Measurements from ENCODE around the gene FKBP2.

The FKBP2 gene

GRCh38 chr11:64240435-64241240 is at the start of gene FKBP2:
TSS of gene FKBP2 (plus strand) at chr11:64241095. CDS start at chr11:64242388, 1,293 bp downstream.
- peak; percentile 96 for DNase-seq (ENCODE audit: low spot score)

- no peak for DNase-seq (ENCODE audit: low spot score)
Measured at GRCh38 chr11:64192434-64192833, 48.5 kb upstream of the FKBP2 start.

DNA sequence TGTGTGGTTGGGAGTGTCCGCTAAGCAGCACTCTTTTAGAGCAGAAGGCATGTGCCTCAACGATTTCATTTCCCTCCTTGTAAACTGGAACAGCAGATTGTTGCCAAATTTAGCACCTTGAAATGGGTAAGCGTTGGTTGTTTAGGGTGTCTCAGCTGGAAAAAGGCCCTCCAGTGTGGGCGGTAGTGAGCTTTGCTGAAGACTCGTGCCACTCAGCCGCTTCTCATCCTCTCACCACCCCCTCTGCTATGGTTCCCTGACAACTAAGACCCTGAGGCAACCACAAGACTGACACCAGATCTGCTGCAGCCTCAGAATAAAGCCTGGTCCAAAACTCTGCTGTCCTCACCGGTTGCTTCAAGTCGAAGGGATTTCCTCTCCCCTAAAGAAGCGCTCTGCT is 44.3 kb upstream of the FKBP2 start:
- no peak for DNase-seq (ENCODE audit: low spot score)

DNA sequence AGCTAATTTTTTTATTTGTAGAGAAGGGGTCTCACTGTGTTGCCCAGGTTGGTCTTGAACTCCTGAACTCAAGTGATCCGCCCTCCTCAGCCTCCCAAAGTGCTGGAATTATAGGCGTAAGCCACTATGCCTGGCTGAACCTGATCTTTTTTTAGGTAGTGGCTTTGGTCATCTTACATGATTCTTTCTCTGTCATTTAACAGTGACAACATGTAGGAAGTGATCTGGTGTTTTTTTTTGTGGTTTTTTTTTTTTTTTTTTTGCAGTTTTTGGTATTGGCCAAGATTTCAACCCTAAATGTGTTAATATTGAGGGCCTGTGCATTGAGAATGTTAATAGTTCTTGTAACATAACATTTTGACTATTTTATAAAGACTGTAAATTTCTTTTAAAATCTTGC is 42.4 kb upstream of the FKBP2 start:
- DNase-seq (ENCODE audit: low spot score), result no peak

GRCh38 chr11:64201543-64201942 is 39.4 kb upstream of the FKBP2 start:
- DNase-seq (ENCODE audit: low spot score), result no peak

DNA sequence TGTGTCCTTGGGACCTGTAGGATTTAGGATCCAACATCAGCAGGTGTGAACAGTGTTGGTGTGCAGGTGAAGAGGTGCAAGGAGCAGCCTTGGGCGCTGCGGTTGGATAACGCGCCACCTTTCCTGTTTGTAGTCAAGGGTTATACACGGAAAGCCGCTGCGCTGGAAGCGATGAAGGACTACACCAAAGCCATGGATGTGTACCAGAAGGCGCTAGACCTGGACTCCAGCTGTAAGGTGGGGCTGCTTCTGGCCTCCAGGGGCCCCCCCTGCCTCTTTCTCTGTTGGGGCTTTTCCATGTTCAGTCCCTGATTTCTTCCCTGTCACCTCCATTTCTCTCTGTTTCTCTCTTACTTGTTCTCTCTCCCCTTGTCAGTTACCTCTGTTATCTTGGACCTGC is 37.9 kb upstream of the FKBP2 start:
- no peak for DNase-seq (ENCODE audit: low spot score)

DNA sequence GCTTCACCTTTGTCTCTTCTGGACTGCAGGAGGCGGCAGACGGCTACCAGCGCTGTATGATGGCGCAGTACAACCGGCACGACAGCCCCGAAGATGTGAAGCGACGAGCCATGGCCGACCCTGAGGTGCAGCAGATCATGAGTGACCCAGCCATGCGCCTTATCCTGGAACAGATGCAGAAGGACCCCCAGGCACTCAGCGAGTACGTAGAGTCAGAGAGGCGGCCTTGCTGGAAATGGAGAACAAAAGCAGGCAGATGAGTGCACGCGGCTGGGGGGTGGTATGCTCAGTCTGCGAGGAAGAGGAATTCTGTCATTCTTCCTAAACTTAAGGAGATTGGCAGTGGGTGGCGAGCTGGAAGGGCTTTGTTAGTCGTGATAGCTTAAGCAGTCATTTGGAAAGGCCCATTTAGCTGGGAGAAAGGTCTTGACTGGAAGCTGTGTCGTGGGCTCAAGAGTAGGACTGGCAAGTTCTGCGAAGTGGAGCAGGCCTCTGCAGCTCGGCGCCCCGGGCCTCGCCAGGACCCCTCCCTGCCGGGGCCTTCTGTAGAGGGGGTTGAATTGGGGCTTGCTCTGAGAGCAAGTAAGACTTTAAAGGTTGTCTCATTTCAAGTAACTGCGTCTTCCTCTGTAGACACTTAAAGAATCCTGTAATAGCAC is 37.3 kb upstream of the FKBP2 start:
- no peak for DNase-seq (ENCODE audit: low spot score)

- no peak for DNase-seq (ENCODE audit: low spot score)
Measured at GRCh38 chr11:64204080-64204440, 36.8 kb upstream of the FKBP2 start.

DNA sequence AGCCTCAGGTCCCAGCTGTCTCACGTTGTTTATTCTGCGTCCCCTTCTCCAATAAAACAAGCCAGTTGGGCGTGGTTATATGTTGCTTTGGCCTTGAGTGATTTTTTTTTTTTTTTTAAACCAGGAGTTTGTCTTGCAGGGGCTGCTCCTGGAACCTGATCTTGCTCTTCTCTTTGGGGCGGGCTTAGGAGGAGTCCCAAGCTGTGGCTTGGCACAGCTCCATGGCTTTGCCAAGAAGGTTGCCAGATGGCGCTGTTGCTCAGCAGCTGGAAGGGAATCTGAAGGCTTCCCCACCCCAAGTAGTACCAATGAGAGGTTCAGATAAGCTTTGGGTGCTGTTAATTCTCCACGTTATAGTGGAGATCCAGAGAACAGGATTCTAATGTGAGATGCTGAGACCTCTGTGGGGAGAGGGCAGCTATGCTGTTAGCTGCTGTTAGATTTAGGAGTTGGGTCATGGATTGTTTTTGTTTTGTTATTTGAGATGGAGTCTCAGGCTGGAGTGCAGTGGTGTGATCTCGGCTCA is 36.4 kb upstream of the FKBP2 start:
- DNase-seq (ENCODE audit: low spot score), result peak; percentile 67

DNA sequence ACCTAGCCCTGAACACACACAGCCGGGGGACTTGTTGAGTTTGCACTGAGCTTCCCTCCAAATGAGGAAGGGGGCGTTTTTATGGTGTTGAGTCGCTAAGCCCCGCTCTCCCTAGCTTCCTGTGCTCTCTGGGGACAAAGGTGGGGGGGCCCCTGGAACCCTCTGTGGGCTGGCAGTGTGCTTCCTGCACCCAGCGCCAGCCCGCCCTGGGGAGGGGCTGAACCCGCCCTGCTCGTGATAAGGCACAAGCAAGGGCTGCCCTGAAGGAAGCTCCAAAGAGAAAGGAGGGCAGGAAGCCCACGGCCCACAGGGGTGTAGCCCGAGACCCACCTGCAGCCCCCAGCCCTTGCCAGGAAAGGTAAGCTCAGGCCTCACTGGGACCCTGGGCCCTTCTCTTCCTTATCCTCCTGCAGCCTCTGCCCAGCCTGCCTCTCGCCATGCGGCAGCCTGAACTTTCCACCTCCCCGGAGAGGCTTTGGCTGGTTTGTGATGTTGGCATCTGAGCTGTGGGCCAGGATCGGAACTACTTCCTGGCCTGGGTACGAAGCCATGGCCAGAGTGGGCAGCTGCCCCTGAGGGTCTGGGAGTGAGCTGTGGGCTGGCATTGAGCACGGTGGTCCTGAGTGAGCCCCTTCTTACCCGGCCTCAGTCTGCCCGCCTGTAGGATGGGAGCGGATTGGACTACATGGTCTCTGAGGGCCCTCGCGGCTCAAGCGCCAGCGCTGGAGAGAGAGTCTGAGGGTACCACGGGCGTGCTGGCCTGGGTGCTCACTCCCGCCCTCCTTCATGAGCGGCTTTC is 34.2 kb upstream of the FKBP2 start, which contains the start of gene FERMT3:
Gene FERMT3 (plus strand): TSS at position 265 of the 799 bp plus-strand sequence. CDS start 644 bp downstream, outside the sequence.
- no peak for DNase-seq (ENCODE audit: low spot score)

DNA sequence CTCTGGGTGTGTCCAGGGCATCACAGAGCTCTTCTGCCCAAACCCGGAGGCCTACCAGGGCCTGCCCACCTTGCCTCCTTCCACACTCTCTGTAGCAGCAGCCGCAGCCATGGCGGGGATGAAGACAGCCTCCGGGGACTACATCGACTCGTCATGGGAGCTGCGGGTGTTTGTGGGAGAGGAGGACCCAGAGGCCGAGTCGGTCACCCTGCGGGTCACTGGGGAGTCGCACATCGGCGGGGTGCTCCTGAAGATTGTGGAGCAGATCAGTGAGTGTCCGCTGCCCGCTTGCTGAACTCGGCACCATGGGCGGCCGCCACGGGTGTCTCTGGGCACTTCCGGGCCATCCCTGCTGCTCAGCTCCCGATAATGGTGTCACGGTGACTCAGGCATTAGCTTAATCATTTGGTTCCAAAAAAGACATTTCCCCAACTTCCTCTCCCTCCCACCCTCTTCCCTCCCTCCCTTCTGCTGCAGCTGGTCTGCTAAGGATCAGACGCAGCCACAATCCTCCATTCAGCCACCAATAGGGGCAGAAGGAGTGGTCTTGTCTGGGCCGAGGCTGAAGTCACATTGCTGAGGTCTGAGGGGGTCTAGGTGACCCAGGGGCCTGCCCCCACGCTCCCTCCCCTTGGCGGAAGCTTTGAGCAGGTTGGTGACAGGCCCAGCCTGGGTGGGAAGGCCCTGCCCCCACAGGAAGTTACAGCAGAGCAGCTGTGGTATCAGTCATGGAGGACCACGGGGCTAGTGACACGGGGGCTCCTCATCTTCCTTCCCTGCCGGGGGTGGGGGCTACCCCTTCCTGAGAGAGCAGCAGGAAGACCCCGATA is 33.4 kb upstream of the FKBP2 start:
- DNase-seq (ENCODE audit: low spot score), result no peak

DNA sequence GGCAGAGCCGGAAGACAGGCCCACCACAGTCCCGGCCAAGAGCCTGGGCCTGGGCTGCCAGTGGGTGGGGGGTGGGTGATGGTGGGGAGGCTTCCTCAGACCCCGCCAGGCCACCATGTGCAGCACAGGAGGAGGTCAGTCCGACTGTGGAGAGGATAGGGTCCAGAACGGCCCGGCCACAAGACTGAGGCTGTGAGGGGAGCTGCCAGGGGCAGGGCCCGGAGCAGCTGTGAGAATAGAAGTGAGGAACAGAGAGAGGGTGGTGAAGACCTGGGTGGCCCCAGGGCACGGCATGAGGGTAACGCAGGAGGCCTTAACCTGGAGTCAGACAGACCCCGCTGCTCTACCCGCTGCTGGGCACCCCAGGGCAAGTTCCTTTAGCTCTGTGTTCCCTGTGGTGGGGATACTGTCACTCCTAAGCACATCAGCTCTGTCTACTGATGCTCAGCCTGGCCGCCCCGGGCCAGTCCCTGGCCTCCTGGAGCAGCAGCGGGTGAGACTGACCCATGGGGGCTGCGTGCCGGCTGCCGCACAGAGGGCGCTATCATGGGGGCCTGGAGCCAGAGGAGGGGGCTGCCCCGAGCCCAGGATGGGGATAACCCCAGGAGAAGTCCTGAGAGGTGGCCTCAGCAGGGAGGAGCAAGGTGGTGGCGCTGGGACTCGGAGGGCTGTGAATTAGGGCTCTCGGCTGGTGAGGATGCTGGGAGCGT is 32.7 kb upstream of the FKBP2 start:
- no peak for DNase-seq (ENCODE audit: low spot score)

DNA sequence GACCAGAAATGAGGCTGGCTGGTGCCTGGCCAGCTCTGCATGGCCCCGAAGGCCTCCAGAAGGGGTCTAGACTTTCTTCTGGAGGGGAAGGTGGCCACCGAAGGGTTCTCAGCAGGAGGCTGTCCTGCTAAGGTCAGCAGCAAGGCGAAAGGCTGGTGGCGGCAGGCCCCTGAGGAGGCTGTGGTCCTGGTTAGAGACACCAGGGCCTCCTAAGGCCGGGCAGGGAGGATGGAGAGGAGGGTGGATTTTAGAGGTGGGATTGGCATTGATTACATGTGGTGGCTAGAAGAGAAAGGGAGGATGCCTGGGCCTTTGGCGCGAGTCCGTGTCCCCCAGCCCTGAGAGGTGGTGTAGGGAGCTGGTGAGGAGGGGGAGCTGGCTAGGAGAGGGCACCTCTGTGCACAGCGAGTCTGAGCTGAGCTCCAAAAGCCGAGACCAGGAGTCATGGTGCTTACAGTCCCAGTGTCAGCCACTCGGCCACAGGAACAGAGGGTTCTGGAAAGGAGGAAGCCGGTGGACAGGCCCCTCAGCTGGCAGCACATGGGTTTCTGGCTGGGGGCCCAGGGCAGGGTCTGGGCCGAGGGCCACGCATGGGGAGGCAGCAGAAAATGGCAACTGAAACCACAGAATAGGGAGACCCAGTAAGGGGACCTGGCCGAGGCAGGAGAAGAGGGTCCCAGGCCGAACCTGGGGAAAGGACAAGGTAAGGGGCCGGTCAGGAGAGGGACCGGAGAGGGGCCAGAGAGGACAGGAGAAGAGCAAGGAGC is 31.9 kb upstream of the FKBP2 start:
- no peak for DNase-seq (ENCODE audit: low spot score)

- no peak for DNase-seq (ENCODE audit: low spot score)
Measured at GRCh38 chr11:64209563-64209843, 31.4 kb upstream of the FKBP2 start.

DNA sequence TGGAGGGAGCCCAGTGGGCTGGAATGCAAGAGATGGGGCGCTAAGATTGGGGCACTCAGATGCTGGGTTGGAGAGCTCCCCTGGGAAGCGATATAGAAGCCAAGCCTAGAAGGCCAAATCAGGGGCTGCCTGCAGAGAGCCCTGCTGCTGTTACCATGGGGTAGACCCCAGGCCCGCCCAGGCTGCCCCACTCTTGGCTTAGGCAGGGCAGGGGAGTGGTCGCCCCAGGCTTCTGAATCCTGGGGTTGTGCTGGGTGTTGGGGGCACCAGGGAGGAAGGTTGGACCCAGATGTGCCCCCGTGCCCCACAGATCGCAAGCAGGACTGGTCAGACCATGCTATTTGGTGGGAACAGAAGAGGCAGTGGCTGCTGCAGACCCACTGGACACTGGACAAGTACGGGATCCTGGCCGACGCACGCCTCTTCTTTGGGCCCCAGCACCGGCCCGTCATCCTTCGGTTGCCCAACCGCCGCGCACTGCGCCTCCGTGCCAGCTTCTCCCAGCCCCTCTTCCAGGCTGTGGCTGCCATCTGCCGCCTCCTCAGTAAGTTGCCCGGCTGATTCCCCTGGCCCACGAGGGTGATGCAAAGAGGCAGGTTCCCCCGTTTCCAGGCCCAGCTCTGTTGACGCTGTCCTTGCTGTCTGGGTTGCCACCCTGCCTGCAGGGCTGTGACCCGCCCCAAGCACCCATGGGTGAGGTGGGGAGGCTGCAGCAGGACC is 30.4 kb upstream of the FKBP2 start:
- no peak for DNase-seq (ENCODE audit: low spot score)

- no peak for DNase-seq (ENCODE audit: low spot score)
Measured at GRCh38 chr11:64211181-64211872, 29.6 kb upstream of the FKBP2 start.

- no peak for DNase-seq (ENCODE audit: low spot score)
Measured at GRCh38 chr11:64216879-64217278, 24.0 kb upstream of the FKBP2 start.

GRCh38 chr11:64218628-64219353 is 22.1 kb upstream of the FKBP2 start:
- no peak for DNase-seq (ENCODE audit: low spot score)

- DNase-seq (ENCODE audit: low spot score), result no peak
Measured at GRCh38 chr11:64219354-64219684, 21.6 kb upstream of the FKBP2 start.
